ENCODE data around the gene SCAF1.
A peak's percentile ranks its signal among the peaks of the same experiment; 100 is the strongest.

- TF ChIP-seq CTCF (IDR thresholded peaks at IDR 0.05), result no peak
- TF ChIP-seq POLR2A (IDR thresholded peaks at IDR 0.05), result peak; percentile 93
Observed at GRCh38 chr19:49641688-49642491, at the start of gene SCAF1.
